Heart left ventricle (tissue), 13 donors: Measurements from ENCODE around the gene IL15RA.

Experiments
- CTCF ChIP-seq, 12 donors: fragments of 200-600 bp; sonication (generic) in 4 of 12; IDR thresholded peaks; one replicate each; pipeline versions ENCODE4 v1.5.0 to v1.8.0; 2018 to 2022; ENCODE audit warnings: antibody characterized with exemption in 12 of 12, mild to moderate bottlenecking in 5 of 12
- POLR2A ChIP-seq, 2 donors: fragments of 450-650 bp; IDR thresholded peaks; one replicate each; pipeline ENCODE4 v1.6.1; 2017; ENCODE audit warnings: antibody characterized with exemption in 2 of 2, mild to moderate bottlenecking in 2 of 2, moderate library complexity in 2 of 2
- donor health status: ischemic (EF 13 %, LVEDD 7.1; RV severe dilation, severe dysfunction).
- donor health status: DM: no; HTN: yes; CAD: no.
- donor health status: DM: no; HTN: no; CAD: no.
- donor health status: ischemic (EF 25% LVEDD 6.9; RV normal size, moderate dysfunction).
- donor health status: ischemic (EF 25% LVEDD 5.7; RV mildly dilated, moderate dysfunction).
- donor health status: ischemic (EF 35%, LVEDD 5.7; RV mildly dilated, moderate dysfunction).
- donor health status: nonischemic (EF 11% LVEDD 7.7; RV severe dilation, severe dysfunction).
- donor health status: DM: yes; HTN: yes; CAD: no.
- donor health status: PGD.
- donor health status: ischemic (EF 29% LVEDD 5.4; RV normal size, mild dysfunction).
- donor health status: nonischemic (EF 23%, LVEDD 6.1; RV moderate dilation, normal function).

GRCh38 chr10:5981529-5981928, 4.2 kb upstream of the IL15RA start:
- TF ChIP-seq CTCF (IDR thresholded peaks at IDR 0.05): no peak
- no peak for TF ChIP-seq POLR2A (IDR thresholded peaks at IDR 0.05)
